ENCODE data around the gene RYR3.
"Not testable (repeated sequence)": the region's sequence is repeated elsewhere in the genome, so short reads cannot be mapped to it uniquely, and the experiment has no call there.

Gene RYR3

DNA sequence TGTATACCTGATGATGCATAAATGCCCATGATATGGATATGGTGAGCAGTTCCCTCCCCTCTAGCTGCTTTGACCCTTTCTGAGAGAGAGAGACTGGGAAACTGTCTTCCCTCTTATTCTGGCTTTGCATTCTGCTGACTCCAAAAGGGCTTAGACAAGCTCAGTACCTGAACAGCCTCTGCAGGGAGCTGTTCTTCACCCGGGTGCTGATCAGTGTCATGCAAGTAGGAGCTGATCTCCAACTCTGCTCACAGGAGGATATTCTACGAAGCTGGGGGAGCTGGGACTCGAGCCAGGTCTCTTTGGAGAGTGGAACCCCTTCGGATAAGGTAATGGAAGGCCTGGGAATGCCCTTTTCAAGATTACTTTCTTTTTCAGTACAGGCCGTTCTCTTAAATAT lies 237.1 kb downstream of the RYR3 start:
- H3K4me3 ChIP-seq (ENCODE audit: low read depth, low read length): no peak overlapping the region
- peak; percentile 7 for DNase-seq (ENCODE audit: low read depth)

DNA sequence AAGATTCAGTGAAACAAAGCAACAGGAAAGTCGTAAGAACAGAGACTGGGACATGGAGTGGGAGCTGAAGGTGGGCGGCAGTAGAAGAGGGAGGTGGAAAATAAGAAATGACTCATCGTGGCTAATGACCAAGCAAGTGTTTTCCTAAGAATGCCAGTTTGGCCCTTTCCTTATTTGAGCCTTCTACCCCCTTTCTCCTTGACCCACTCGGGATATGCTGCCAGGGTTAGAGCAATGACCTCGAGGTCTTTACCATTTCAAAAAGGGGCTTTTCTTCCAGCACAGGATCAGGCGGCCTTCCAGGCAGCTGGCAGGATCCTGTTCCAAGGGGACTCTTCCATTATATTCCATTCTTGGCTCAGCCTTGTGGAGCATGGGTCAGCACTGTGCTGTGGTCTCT lies 241.1 kb downstream of the RYR3 start:
- no peak overlapping the region for H3K4me3 ChIP-seq (ENCODE audit: low read depth, low read length)
- no peak for DNase-seq (ENCODE audit: low read depth)

DNA sequence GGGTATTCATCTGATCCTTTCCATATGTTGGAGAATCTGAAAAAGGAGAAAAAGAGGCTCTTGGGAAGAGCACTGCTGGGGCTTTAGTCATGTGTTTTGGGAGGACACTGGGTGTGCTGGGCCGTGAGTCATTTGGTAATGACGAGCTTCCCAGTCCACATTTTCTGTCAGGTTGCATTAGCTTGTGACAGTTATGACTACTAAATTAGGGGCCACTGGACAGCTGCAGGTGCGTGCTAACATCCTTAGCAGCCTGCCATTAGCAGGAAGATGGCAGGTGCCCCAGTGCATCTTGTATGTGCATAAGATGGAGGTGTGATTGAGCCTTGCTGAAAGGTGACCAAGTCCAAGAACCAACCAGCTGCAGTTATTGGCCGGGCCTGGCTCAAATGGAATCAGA lies 242.4 kb downstream of the RYR3 start:
- no peak overlapping the region for H3K4me3 ChIP-seq (ENCODE audit: low read depth, low read length)
- DNase-seq (ENCODE audit: low read depth): no peak

DNA sequence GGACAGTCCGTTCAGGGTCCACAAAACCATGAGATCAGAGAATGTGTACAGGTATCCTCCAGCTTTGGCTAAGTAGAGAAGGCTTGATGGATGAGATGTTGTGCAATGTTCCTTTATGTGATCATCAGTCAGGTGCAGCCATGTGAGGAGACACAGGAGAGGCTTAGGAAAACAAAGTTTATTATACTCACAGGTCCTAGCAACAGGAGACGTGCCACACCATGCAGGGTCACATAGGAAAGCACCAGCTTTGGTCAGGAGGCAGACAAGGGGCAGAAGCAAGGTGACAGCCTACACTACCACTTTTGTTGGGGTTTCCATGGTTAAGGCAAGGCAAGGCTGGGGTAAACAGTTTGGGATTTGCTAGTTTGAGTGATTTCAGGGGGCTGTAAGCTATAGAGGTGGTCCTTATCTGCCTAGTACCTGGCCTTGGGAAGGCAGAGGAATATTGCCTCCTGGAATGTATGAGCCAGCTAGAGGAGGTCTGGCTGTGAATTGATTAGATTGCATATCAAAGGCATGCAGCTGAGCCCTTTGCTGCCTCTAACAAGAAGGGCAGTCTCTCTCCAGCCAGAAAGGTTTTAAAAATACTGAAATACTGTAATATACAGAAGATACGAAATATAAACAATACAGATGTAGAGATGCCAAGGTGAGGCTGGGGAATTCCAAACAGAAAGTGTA lies 248.6 kb downstream of the RYR3 start:
- no peak for DNase-seq (ENCODE audit: low read depth)
- no peak overlapping the region for H3K4me3 ChIP-seq (ENCODE audit: low read depth, low read length)

DNA sequence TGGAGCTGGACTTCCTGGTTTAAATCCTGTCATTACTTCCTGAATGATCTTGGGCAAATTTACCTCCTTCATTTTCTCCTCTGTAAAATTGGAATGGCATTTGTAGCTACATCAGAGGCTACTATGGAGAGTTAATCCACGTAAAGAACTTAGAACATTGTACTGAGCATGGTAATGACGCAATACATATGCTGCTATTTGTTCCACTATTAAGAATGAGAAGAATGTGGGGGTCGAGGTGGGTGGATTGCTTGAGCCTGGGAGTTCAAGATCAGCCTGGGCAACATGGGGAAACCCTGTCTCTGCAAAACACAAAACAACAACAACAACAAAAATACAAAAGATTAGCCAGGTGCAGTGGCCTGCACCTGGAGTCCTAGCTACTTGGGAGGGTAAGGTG lies 250.6 kb downstream of the RYR3 start:
- H3K4me3 ChIP-seq (ENCODE audit: low read depth, low read length): no peak overlapping the region
- no peak for DNase-seq (ENCODE audit: low read depth)

DNA sequence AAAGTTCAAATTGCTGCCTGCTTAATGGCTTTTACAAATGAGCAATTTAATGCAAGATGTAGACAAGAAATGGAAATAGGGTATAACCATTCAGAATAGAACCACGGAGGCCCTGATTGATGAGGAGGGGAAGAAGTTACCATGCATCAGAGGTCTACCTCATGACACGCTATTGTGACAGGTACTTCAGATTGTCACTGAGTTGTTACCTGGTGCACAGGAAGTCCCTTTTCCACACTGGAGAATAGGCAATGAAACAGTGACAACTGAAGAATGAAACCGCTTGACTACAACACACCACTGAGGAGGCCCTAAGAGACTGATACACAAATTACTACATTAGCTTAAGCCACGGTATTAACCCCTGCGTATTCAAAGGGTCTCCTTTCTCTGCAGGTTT lies 251.2 kb downstream of the RYR3 start:
- no peak overlapping the region for H3K4me3 ChIP-seq (ENCODE audit: low read depth, low read length)
- DNase-seq (ENCODE audit: low read depth): no peak

DNA sequence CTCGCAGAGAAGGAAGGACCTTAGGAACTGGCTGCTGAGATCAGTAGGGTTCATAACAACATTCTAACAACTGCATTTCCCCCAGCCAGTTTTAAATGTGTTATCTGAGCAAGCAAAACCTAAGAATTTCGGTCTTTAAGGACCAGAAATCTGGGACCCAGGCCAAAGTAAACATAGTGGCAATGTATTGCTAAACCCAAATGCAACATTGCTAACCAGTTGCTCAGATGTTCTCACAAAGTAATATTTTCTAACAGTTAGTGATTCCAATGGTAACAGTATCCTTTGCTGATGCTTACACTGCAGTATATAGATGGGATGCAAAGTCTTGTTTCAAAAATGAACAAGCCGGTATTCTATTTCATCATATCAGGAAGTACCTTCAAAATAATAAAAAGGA lies 254.3 kb downstream of the RYR3 start:
- DNase-seq (ENCODE audit: low read depth): peak; percentile 78
- H3K4me3 ChIP-seq (ENCODE audit: low read depth, low read length): no peak overlapping the region

DNA sequence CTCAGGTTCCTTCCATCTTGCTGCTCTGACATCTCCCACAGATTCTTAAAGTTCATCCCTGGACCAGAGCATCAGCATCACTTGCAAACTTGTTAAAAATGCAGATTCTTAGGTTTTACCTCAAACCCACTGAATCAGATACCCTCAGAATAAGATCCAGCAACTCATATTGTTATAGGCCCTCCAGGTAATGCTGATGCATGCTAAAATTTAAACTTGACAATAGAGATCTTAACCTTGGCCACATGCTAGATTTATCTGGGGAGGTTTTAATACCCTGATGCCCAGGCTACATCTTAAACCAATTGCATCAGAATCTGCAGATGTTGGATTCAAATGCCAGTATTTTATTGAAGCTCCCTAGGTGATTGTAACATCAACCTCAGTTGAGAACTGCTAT lies 256.9 kb downstream of the RYR3 start:
- DNase-seq (ENCODE audit: low read depth): no peak
- no peak overlapping the region for H3K4me3 ChIP-seq (ENCODE audit: low read depth, low read length)

DNA sequence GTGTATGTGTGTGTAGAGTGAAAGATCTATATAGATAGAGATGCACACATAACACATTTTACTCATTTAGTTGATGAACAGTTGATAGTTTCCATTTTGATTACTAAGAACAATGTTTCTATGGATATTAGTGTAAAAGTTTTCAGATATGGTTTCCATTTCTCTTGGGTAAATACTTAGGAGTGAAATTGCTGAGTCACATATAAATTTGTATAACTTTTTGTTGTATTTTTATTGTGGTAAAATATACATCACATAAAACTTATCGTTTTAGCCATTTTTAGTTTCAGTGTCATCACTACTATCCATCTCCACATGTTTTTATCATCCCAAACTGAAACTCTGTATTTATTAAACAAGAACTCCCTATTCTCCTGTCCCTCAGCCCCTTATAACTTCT lies 258.3 kb downstream of the RYR3 start:
- no peak for DNase-seq (ENCODE audit: low read depth)
- no peak overlapping the region for H3K4me3 ChIP-seq (ENCODE audit: low read depth, low read length)

DNA sequence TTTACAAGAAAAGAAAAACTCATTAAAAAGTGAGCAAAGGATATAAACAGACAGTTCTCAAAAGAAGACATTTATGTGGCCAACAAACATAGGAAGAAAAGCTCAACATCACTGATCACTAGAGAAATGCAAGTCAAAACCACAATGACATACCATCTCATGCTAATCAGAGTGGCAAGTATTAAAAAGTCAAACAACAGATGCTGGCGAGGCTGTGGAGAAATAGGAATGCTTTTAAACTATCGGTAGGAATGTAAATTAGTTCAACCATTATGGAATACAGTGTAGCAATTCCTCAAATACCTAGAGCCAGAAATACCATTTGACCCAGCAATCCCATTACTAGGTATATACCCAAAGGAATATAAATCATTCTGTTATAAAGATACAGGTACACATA lies 267.1 kb downstream of the RYR3 start:
- H3K4me3 ChIP-seq (ENCODE audit: low read depth, low read length); DNase-seq (ENCODE audit: low read depth): not testable (repeated sequence)

DNA sequence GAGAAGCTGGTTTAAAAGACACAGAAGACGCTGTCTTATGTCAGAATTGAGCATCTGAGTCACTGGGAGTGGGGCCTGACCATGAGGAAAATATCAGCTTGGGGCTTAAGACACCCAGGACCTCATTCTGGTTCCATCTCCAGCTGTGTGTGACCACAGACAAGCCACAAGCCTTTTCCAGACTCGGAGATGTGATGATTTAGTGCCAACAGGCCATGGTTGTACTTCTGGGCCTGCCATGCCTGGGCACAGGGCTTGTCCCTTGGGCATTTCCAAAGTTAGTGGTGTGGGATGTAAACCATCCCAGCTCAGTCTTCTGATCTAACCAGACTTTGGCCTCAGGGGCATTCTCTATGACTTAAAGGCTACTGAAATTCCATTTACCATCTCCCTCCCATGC lies 269.8 kb downstream of the RYR3 start:
- H3K4me3 ChIP-seq (ENCODE audit: low read depth, low read length): no peak overlapping the region
- peak; percentile 8 for DNase-seq (ENCODE audit: low read depth)

DNA sequence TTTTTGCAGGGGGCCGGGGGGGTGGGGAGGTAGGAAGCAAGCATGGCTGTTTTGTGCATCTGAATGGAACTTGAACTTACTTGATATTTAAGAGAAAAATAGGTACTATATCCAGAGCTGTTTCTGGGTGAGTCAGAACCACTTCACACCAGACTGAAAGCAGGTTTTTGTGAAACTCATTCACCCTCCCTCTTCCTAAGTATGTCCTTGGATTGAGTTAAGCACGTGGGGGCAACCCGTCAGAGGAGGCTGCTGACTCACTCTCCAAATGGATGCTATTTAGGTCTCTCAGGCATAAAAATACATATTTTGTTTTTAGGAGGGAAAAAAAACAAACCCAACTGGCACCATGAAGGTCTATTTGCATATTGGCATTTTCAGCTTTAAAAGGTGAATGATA lies 270.3 kb downstream of the RYR3 start:
- H3K4me3 ChIP-seq (ENCODE audit: low read depth, low read length): no peak overlapping the region
- DNase-seq (ENCODE audit: low read depth): peak; percentile 33

DNA sequence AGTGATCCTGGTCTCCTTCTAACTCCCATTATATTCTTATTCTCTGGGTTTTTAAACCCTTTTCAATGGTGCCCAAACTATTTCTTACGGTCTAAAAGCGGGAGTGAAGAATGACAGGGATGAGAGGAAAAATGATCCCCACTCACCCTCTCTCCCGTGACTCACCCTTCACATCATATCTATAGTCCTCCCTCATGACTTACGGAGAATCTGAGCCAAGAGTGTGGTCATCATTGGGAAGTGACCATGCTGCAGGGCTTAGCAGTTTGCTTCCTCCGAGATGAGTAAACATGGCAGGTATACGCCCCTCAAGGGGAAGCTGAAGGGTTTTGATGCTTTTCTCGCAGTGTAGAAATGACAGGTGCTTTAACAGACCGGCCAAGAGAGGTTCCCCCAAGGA lies 274.0 kb downstream of the RYR3 start:
- peak; percentile 30 for DNase-seq (ENCODE audit: low read depth)
- no peak overlapping the region for H3K4me3 ChIP-seq (ENCODE audit: low read depth, low read length)

DNA sequence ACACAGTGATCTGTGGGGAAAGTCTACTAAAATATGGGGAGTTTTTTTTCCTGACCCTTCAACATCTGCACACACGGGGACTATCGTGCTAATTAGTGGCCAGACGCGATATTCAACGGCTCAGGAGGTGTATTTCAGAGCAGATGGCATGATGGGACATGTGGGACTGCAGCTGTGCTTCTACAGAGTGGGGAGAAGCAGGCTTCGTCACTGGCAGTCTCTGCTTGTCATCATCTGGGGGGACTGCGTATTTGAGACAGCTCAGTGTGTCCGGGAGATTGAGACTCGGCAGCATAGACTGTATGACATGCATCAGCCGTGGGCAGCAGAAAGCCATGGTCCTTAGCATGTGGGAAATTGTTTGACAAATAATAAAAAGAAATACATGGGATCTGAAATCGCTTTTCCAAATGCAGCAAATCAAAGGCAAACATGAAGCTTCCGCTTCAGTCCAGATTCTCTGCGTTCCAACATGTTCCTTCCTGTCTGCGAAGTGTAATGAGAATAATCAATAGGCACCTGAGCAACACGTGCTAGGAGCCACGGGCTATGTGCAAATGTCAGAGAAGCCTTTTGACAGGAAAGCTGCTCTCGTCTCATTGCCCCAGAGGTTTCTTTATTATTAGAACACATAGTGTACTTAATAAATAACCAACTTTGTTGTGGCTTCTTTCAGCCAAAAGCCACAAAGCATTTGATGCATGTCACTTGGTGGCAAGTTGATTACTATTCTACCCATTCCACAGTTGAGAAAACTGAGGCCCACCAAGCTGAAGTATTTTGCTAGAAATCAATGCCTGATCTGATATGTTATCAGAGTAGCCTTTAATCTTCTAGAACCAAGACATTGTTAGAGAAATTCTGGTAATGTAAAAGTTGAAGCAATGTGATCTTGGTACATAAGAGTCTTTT lies 276.3 kb downstream of the RYR3 start:
- no peak overlapping the region for H3K4me3 ChIP-seq (ENCODE audit: low read depth, low read length)
- no peak for DNase-seq (ENCODE audit: low read depth)

DNA sequence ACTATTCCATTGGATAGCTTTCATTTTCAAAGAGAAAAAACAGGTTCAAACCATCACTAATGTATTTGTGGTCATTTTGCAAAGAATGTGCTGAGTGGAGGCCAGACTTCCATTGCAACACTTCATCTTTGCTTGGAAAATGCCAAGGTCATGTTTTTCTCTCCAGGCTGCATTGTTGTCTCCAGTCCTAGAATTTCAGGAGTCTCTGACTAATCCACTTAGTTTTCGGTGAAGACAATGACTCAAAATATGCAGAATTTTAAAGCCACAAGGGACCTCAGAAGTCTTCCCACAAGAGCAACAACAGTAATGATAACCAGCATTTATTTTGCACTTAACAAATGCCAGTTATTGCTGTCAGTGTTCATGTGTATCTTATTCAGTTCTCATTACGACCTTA lies 277.0 kb downstream of the RYR3 start:
- H3K4me3 ChIP-seq (ENCODE audit: low read depth, low read length): no peak overlapping the region
- no peak for DNase-seq (ENCODE audit: low read depth)

DNA sequence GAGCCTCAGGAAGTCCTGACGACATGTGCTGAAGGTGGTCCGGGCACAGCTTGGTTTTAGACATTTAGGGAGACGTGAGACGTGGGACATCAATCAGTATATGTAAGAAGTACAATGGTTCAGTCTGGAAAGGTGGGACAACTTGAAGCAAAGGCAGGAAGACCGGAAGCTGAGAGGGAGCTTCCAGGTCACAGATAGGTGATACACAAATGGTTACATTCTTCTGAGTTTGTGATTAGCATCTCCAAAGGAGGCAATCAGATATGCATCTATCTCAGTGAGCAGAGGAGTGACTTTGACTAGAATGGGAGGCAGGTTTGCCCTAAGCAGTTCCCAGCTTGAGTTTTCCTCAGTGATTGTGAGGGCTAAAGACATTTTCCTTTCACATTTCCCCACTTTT lies 282.1 kb downstream of the RYR3 start:
- H3K4me3 ChIP-seq (ENCODE audit: low read depth, low read length): no peak overlapping the region
- no peak for DNase-seq (ENCODE audit: low read depth)

DNA sequence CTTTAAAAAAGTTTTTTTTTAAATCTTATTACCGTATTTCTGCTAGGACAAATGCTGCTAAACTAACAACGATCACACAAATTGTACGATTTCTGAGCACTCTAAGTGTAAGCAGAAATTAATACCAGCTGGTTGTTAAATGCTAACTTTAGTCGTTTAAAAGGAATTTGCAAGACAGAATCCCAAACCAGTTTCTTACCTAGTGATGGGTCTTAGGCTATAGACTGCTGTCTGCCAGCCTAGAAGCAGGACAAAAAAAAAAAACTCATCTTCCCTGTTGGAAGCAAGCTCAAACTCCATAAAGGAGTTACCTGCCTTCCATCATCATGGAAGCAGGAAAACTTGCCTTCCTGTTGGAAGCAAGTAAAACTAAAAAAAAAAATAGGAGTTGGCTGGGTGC lies 287.6 kb downstream of the RYR3 start:
- not testable (repeated sequence) for H3K4me3 ChIP-seq (ENCODE audit: low read depth, low read length); DNase-seq (ENCODE audit: low read depth)

DNA sequence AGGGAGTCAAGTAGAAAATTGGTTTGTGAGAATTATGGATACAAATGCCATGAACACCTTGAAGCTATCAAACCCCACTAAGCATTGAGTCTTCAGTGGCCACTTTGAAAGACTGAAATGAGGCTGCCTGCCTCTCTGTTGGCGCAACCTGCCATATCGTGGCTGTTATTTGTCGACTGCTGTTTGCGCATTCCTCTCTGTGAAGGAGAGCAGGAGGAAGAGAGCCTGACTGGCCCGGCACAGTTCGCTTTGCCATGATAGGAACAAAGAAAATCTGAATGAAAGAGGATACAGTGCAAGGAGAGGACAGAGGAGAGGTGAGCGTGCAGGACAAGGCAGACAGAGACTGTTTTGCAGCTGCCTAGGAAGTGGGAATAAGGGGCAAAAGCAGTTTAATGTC lies 289.4 kb downstream of the RYR3 start:
- no peak overlapping the region for H3K4me3 ChIP-seq (ENCODE audit: low read depth, low read length)
- no peak for DNase-seq (ENCODE audit: low read depth)

DNA sequence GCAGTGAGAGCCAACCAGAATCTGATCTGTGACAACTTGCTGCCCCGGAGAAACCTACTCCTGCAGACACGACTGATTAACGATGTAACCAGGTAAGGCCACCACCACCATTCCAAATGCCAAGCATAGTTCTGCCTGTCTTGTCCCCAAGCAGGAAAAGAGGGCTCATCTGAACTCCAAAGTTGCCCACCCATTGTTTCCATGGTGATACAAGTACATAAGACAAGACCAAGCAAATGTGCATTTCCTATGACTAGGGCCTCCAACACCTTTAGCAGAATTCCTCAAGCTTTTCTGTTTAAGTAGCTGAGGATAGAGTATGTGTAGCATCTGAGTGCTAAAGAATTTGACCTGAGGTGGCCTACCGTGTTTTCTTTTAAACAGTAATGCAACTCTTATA lies 290.7 kb downstream of the RYR3 start:
- no peak for DNase-seq (ENCODE audit: low read depth)
- H3K4me3 ChIP-seq (ENCODE audit: low read depth, low read length): no peak overlapping the region

DNA sequence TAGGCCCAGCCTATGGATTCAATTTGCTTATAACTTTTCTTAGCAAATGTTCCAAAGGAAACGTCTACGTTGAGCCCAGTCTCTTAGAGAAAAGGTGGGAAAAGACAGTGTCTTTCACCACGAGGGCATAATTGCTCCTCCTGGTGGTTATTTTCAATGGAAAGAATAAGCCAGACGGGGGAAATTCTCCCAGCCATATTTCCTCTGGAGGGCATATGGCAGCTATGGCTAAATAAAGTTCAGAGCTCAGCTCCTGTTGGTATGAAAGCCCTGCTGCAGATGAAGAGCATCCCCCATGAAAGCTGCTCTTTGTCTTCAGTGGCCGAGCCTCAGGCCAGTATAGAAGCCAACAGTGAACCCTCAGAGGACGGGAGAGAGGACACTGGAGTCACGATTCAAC lies 297.9 kb downstream of the RYR3 start:
- no peak for DNase-seq (ENCODE audit: low read depth)

DNA sequence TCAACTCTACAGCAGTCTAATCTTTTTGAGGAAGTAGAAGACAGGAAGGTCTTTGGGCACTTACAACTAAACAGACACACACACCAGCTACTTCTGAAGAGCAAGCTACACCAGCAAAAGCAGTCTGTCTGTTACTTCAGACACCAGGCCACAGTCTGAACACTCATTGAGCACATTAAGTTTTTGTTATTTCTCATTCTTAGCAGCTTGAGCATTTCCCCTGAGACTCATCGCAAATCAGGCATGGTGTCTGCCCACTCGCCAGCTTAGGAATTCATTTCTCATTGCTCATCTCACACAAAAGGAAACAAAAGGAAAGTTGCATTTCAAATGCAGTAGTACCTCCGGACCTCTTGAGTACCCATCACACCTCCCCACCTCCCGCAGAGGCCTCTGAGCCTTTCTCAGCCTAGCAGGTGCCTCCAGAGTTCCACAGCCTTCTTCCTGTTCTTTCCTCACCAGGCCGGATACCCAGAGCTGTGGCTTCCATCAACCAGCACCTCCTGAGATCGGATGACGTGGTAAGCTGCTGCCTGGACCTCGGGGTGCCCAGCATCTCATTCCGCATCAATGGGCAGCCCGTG lies 302.0 kb downstream of the RYR3 start:
- H3K4me3 ChIP-seq (ENCODE audit: low read depth, low read length): no peak overlapping the region
- DNase-seq (ENCODE audit: low read depth): peak; percentile 13

More for the DNA sequence above, 297.9 kb downstream of the RYR3 start:
- H3K4me3 ChIP-seq (ENCODE audit: low read depth, low read length): no peak overlapping the region

Measured in skeletal muscle cell (primary cell).